Subcutaneous abdominal adipose tissue (tissue), 5 donors: ENCODE measurements around the gene IL10RB.
"Not testable (repeated sequence)": the region's sequence is repeated elsewhere in the genome, so short reads cannot be mapped to it uniquely, and the experiment has no call there.

Experiments used
- H3K27ac ChIP-seq: one replicate; pipeline ENCODE4 v1.7.0; 2013; ENCODE audit warnings: low read depth, mild to moderate bottlenecking, inconsistent platforms, low read length, moderate library complexity
- H3K27me3 ChIP-seq, 5 donors: one replicate each; pipeline ENCODE4 v1.7.0; 2013; ENCODE audit warnings: low read length in 5 of 5, inconsistent platforms in 1 of 5; ENCODE audit not compliant: control insufficient read depth in 5 of 5, insufficient read depth in 4 of 5
- H3K36me3 ChIP-seq, 5 donors: one replicate each; pipeline ENCODE4 v1.7.0; 2013; ENCODE audit warnings: low read length in 5 of 5; ENCODE audit not compliant: control insufficient read depth in 5 of 5, insufficient read depth in 5 of 5
- H3K4me1 ChIP-seq, 5 donors: one replicate each; pipeline ENCODE4 v1.7.0; 2013; ENCODE audit warnings: low read length in 5 of 5, mild to moderate bottlenecking in 3 of 5, moderate library complexity in 1 of 5; ENCODE audit not compliant: control insufficient read depth in 5 of 5, insufficient read depth in 5 of 5
- H3K4me3 ChIP-seq, 5 donors: one replicate each; pipeline ENCODE4 v1.7.0; 2013; ENCODE audit warnings: low read length in 5 of 5, low read depth in 1 of 5
- H3K9ac ChIP-seq, 5 donors: one replicate each; pipeline ENCODE4 v1.7.0; 2013; ENCODE audit warnings: low read length in 5 of 5, mild to moderate bottlenecking in 4 of 5, moderate library complexity in 3 of 5
- H3K9me3 ChIP-seq, 5 donors: one replicate each; pipeline ENCODE4 v1.7.0; 2013; ENCODE audit warnings: low read length in 5 of 5; ENCODE audit not compliant: control insufficient read depth in 5 of 5
- donor health status: healthy.
- donor health status: healthy.
- donor health status: healthy.
- donor health status: healthy.
- donor health status: healthy.

The IL10RB gene

DNA sequence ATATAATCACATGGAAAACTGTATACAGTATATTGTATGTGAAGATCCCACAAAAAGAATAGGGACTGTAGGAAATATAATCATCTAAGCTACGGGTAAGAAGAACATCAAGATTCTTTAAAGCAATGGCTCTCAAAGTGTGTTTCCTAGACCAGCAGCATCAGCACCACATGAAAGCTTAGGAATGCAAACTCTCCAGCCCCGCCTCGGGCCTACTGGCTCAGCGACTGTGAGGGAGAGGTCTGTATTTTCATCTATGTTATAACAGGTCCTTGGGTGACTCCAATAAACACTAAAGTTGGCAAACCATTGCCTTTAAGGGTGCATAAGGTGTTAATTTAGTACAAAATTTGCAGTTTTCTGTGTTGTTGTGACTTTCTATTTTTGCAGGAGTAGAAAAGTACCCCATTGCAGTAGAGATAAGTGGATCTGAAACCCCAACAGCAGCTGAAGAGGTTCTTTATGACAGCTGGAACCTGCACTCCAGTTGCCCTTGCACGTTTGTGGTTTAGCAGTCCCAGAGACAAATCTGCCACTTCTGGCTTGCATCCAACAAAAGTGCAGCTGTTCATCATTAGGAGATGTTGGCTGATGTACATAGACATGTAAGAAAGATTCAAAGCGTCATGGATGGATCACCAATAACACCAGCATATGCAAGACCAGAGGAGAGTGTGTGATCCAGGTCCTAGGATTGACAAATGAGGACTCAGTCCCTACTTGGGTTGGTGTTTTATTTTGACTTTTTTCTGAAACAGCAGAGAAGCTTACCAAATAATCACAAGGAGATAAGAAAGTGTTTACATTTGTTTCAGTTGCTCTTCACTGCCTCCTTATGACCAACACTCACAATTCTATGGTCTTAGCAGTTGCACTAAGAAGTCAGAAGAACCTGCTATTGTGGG is 42.7 kb downstream of the IL10RB start:
- H3K9ac ChIP-seq = no peak overlapping the region
- H3K4me3 ChIP-seq = no peak overlapping the region
- peaks cover 0 to 8% (median 0%) of the 10 kb centered on the region in 5 donors for H3K4me1 ChIP-seq
- H3K9me3 ChIP-seq = no peaks in the 10 kb centered on the region
- H3K27ac ChIP-seq = no peak overlapping the region
- no peaks in the 10 kb centered on the region for H3K27me3 ChIP-seq
- H3K36me3 ChIP-seq = no peaks in the 10 kb centered on the region

DNA sequence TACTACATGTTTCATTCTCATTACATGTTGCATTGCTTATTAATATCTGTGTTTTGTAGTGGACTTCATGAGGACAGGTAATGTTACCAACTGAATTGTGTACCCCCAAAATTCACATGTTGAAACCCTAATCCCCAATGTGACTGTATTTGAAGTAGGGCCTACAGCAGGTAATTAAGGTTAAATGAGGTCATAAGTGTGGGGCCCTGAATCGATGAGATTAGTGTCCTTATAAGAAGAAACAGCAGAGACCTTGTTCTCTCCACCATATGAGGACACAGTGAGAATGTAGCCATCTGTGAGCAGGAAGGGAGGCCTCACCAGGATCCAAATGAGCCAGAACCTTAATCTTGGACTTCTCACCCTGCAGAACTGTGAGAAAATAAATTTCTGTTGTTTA is 43.6 kb downstream of the IL10RB start:
- H3K9me3 ChIP-seq = no peaks in the 10 kb centered on the region
- no peak overlapping the region for H3K4me3 ChIP-seq
- H3K27ac ChIP-seq = no peak overlapping the region
- peaks cover 0 to 8% (median 0%) of the 10 kb centered on the region in 5 donors for H3K4me1 ChIP-seq
- no peaks in the 10 kb centered on the region for H3K36me3 ChIP-seq
- no peak overlapping the region for H3K9ac ChIP-seq
- H3K27me3 ChIP-seq = no peaks in the 10 kb centered on the region

DNA sequence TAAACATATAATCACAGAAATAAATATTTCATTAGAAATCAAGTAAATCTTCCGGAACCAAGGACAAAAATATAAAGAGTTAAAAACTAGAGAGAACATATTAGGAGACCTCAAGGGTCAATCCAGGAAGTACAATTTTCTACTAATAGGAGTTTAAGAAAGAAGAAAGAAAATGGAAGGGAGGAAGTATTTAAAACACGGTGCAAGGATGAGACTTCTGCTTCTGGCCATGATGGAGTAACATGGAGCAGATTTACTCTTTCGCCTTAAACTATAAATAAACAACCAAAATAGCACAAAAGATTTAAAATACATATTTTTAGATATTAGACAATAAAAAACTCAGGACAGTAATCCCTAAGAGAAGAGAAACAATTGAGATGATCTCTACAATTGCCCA is 46.0 kb downstream of the IL10RB start:
- H3K4me1 ChIP-seq = peaks cover 0 to 12% (median 0%) of the 10 kb centered on the region in 5 donors
- H3K4me3 ChIP-seq = no peak overlapping the region
- no peak overlapping the region for H3K27ac ChIP-seq
- no peaks in the 10 kb centered on the region for H3K27me3 ChIP-seq
- H3K36me3 ChIP-seq = no peaks in the 10 kb centered on the region
- H3K9ac ChIP-seq = no peak overlapping the region
- H3K9me3 ChIP-seq = no peaks in the 10 kb centered on the region

DNA sequence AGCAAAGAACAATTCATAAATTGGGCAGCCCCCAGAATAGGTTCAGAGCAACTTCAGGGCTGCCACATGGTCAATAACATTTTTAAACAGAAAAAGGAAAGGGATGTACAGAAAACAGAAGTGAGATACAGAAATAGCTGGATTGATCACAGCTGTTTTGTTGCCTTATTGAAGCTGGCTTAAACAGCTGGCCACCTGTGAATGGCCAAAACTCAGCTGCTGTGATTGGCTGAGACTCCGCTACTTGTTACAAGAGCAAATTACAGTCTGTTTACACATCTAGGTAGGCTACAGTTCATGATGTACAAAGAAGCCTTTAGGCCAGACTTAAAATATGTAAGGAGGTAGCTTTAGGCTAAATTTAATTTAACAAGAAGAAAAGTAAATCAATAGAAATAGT is 47.0 kb downstream of the IL10RB start:
- H3K27me3 ChIP-seq = no peaks in the 10 kb centered on the region
- no peaks in the 10 kb centered on the region for H3K9me3 ChIP-seq
- no peak overlapping the region for H3K9ac ChIP-seq
- no peak overlapping the region for H3K4me3 ChIP-seq
- H3K4me1 ChIP-seq = peaks cover 0 to 12% (median 0%) of the 10 kb centered on the region in 5 donors
- H3K36me3 ChIP-seq = no peaks in the 10 kb centered on the region
- H3K27ac ChIP-seq = no peak overlapping the region

DNA sequence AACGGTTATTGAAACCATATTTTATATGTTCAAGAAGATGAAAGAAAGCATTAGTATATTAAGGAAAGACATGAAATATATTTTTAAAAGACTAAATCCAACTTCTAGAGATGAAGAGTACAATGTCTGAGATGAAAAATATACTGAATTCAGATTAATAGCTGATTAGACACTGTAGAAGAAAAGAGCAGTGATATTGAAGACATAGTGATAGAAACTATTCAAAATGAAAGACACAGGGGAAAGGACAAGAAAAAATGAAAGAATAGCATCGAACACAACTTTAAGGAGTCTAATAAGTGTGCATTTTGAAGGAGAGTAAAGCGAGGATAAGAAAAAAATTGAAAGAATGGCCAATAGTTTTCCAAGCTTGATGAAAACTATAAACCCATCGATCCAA is 47.4 kb downstream of the IL10RB start:
- no peaks in the 10 kb centered on the region for H3K27me3 ChIP-seq
- no peak overlapping the region for H3K27ac ChIP-seq
- peaks cover 0 to 12% (median 0%) of the 10 kb centered on the region in 5 donors for H3K4me1 ChIP-seq
- H3K4me3 ChIP-seq = no peak overlapping the region
- no peaks in the 10 kb centered on the region for H3K36me3 ChIP-seq
- H3K9me3 ChIP-seq = no peaks in the 10 kb centered on the region
- no peak overlapping the region for H3K9ac ChIP-seq

DNA sequence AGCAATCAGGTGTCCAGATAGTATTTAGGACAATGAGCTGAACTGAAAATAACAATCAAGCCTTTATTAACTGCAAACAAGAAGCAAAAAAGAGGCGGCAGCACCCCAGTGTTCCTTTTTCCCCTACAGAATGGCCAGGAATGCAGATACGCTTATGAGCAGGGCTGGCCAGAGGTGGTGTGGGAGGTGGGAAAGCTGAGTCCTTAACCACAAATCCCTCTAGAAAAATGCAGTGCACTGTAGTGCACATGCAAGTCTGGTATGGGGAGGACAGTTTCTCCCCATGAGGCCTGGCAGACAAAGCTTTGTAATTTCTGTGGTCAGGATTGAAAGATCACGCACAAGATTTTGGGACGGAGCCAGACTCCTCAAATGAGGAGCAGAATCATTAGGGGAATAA is 47.9 kb downstream of the IL10RB start:
- Histone ChIP-seq H3K36me3 (no peaks in the 10 kb centered on the region), H3K9me3 (no peaks in the 10 kb centered on the region), H3K27ac (no peak overlapping the region), H3K4me1 (peaks cover 0 to 7% (median 0%) of the 10 kb centered on the region in 5 donors), H3K4me3 (no peak overlapping the region), H3K27me3 (no peaks in the 10 kb centered on the region), H3K9ac (no peak overlapping the region)

DNA sequence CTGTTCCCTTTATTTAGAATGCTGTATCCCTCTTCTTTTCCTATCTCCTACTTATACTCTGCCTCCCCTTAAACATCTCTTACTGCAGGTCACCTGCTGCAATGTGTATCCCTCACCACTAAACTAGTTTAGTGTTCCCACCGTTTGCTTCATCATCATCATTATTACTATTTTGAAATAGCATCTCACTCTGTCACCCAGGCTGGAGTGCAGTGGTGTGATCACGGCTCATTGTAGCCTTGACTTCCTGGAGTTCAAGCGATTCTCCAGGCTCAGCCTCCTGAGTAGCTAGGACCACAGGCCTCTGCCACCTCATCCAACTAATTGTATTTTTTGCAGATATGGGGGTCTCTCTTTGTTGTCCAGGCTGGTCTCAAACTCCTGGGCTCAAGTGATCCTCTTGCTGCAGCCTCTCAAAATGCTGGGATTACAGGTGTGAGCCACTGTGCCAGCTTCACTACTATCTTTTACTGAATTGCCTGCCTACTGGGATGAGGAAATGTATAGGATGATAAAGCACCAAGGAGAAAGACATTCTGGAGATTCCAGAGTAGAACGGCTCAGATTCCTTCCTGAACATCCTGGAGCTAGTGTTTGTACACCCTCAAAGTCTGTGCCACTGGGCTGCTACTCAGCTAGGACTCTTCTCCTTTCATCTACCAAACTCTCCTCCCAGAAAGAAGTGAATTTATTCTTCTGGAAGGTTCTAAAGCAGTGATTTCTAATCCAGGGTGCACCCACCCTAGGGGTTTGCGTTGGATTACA is 50.0 kb downstream of the IL10RB start:
- Histone ChIP-seq H3K4me3 (no peak overlapping the region), H3K9me3 (no peaks in the 10 kb centered on the region), H3K36me3 (no peaks in the 10 kb centered on the region), H3K27ac (no peak overlapping the region), H3K9ac (no peak overlapping the region), H3K4me1 (peaks cover 0 to 4% (median 0%) of the 10 kb centered on the region in 5 donors), H3K27me3 (no peaks in the 10 kb centered on the region)

GRCh38 chr21:33317145-33317544 is 51.0 kb downstream of the IL10RB start:
- Histone ChIP-seq H3K4me3 (no peak overlapping the region), H3K9me3 (no peaks in the 10 kb centered on the region), H3K4me1 (peaks cover 0 to 4% (median 0%) of the 10 kb centered on the region in 5 donors), H3K27ac (no peak overlapping the region), H3K27me3 (no peaks in the 10 kb centered on the region), H3K36me3 (no peaks in the 10 kb centered on the region), H3K9ac (no peak overlapping the region)

DNA sequence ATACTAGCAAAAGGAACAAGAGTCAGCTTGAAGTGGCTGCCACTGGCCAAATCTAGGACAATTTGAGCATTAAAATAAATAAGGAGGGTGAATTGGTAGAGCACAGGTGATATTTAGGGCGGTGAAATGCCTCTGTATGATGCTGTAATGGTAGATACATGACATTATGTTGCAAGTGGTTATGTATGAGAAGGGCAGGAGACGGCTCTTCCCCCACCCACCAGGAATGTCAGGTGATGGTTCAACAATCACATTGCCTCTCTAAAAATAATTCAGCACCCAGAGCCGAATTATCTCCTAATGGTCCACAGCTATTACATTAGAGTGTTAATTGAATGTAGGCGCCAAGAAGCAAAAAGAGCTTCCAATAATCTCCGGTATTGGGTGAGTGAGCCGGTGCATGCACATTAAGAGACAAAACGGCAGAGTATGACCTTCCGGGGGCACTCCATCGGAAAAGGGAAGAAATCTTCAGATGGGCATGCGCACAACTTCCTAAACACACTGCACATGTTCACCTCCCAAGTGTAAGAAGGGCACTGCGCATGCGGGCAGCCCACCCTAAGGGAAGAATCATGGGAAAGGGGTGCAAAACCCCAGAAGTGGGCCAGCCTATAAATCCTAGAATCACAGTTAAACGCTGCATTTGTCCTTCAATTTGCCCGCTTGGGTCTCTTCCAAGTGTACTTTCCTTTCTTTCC is 51.8 kb downstream of the IL10RB start:
- no peak overlapping the region for H3K27ac ChIP-seq
- no peak overlapping the region for H3K9ac ChIP-seq
- H3K9me3 ChIP-seq = no peaks in the 10 kb centered on the region
- H3K4me3 ChIP-seq = no peak overlapping the region
- no peaks in the 10 kb centered on the region for H3K36me3 ChIP-seq
- H3K27me3 ChIP-seq = no peaks in the 10 kb centered on the region
- peaks cover 0 to 4% (median 0%) of the 10 kb centered on the region in 5 donors for H3K4me1 ChIP-seq

GRCh38 chr21:33321005-33321404 is 54.8 kb downstream of the IL10RB start:
- H3K36me3 ChIP-seq, H3K27ac ChIP-seq, H3K27me3 ChIP-seq, H3K9me3 ChIP-seq, H3K9ac ChIP-seq, H3K4me3 ChIP-seq: not testable (repeated sequence)
- peaks cover 0 to 19% (median 6%) of the 10 kb centered on the region in 5 donors for H3K4me1 ChIP-seq
